Endodermal cell (in vitro differentiated cells): ENCODE measurements around the gene CPSF6. TPM values are rescaled to one million over a fixed set of nuclear protein-coding genes. Genes with fewer than 3 reads are reported as not detected.

Experiments
- DNase-seq: peaks from one replicate; pipeline ENCODE4 v3.0.0-alpha.2; 2017
- H3K27ac ChIP-seq: 2 replicates; pipeline ENCODE4 v1.5.1; 2013; ENCODE audit warnings: mild to moderate bottlenecking, low read depth, low read length, moderate library complexity
- H3K27me3 ChIP-seq: 2 replicates; pipeline ENCODE4 v1.6.1; 2013; ENCODE audit warnings: mild to moderate bottlenecking, low read length, moderate library complexity; ENCODE audit not compliant: insufficient read depth, control insufficient read depth, poor library complexity, severe bottlenecking
- H3K36me3 ChIP-seq: 2 replicates; pipeline ENCODE4 v1.7.0; 2013; ENCODE audit warnings: mild to moderate bottlenecking, low read length, moderate library complexity; ENCODE audit not compliant: control insufficient read depth, insufficient read depth
- H3K4me1 ChIP-seq: one replicate; pipeline ENCODE4 v1.7.0; 2013; ENCODE audit warnings: low read length; ENCODE audit not compliant: control insufficient read depth, insufficient read depth
- H3K4me3 ChIP-seq: 2 replicates; pipeline ENCODE4 v1.5.1; 2013; ENCODE audit warnings: mild to moderate bottlenecking, low read length, moderate library complexity
- H3K9ac ChIP-seq: 2 replicates; pipeline ENCODE4 v1.6.1; 2013; ENCODE audit warnings: mild to moderate bottlenecking, low read length, moderate library complexity; ENCODE audit not compliant: poor library complexity, severe bottlenecking; ENCODE audit errors: extremely low read depth
- H3K9me3 ChIP-seq: 2 replicates; pipeline ENCODE4 v1.6.1; 2013; ENCODE audit warnings: mild to moderate bottlenecking, low read length, moderate library complexity; ENCODE audit not compliant: control insufficient read depth
- H3K27ac Mint-ChIP-seq: 2 replicates; pipeline ENCODE4 v1.8.0; 2020; ENCODE audit warnings: mixed read lengths
- H3K27me3 Mint-ChIP-seq: 2 replicates; pipeline ENCODE4 v1.8.0; 2021; ENCODE audit warnings: mild to moderate bottlenecking, mixed read lengths; ENCODE audit not compliant: insufficient read depth
- H3K36me3 Mint-ChIP-seq: 2 replicates; pipeline ENCODE4 v1.8.0; 2020; ENCODE audit warnings: low read depth, mixed read lengths
- H3K4me1 Mint-ChIP-seq: 2 replicates; pipeline ENCODE4 v1.8.0; 2020; ENCODE audit warnings: mixed read lengths
- H3K4me3 Mint-ChIP-seq: 2 replicates; pipeline ENCODE4 v1.8.0; 2020; ENCODE audit warnings: mild to moderate bottlenecking, moderate library complexity, mixed read lengths
- H3K9me3 Mint-ChIP-seq: 2 replicates; pipeline ENCODE4 v1.8.0; 2020; ENCODE audit warnings: mild to moderate bottlenecking, mixed read lengths
- CTCF ChIP-seq: fragments of 200-600 bp; sonication (generic); conservative IDR thresholded peaks from 2 replicates; pipeline ENCODE4 v1.5.0; 2021; ENCODE audit warnings: antibody characterized with exemption, mild to moderate bottlenecking
- WGBS, 2 experiments: methylation state at CpG; one replicate each; pipeline versions ENCODE4 v1.1.5 to v1.1.7; 2013; ENCODE audit warnings: missing lambda C conversion rate in 2 of 2, mixed read lengths in 1 of 2; ENCODE audit not compliant: insufficient coverage in 1 of 2, insufficient read length in 1 of 2; 5-methylcytosine and 5-hydroxymethylcytosine counted together
- total RNA-seq, 2 donors: library from RNA; stranded (reverse); fragmentation: NEBNext Ultra II Directional in 1 of 2; extraction: Animal tissue kit (Norgen Biotek cat#: 25700) in 1 of 2; gene quantifications; 2 replicates in 1 of 2; 3 replicates in 1 of 2; pipeline ENCODE4 v1.2.1, GENCODE V29; 2021

CPSF6 gene
- total RNA-seq, 2 donors from 2014 or later: 115 to 139 TPM

DNA sequence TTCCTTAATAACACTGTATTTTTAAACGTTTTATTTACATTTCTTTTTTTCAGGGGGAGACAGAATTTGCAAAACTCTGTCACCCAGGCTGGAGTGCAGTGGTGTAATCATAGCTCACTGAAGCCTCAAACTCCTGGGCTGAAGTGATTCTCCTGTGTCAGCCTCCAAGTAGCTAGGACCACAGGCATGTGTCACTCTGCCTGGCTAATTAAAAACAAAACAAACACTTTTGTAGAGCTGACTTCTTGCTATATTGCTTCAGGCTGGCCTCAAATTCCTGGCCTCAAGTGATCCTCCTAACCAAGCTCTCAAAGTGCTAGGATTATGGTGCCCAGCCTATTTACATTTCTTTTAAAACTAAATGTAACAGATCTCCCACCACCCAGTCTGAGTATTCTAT is 12.7 kb downstream of the CPSF6 start:
- no peaks in the 10 kb centered on the region for H3K27me3 ChIP-seq
- peaks cover 82% of the 10 kb centered on the region for H3K36me3 ChIP-seq
- Mint-ChIP-seq H3K27me3 (no peaks in the 10 kb centered on the region), H3K27ac (no peak overlapping the region), H3K9me3 (peaks cover 2% of the 10 kb centered on the region), H3K36me3 (peaks cover 52% of the 10 kb centered on the region), H3K4me1 (peaks cover 13% of the 10 kb centered on the region), H3K4me3 (no peak overlapping the region)
- no peaks in the 10 kb centered on the region for H3K4me1 ChIP-seq
- 50 to 55% methylated on average over 1 of the region's 1 CpG for whole genome bisulfite sequencing, 2 experiments
- no peak for DNase-seq
- no peak overlapping the region for H3K27ac ChIP-seq
- no peak for TF ChIP-seq CTCF
- H3K4me3 ChIP-seq: no peak overlapping the region
- peaks cover 9% of the 10 kb centered on the region for H3K9me3 ChIP-seq
- no peak overlapping the region for H3K9ac ChIP-seq

- H3K27ac Mint-ChIP-seq: peak overlapping the region; percentile 67
- no peak overlapping the region for H3K27ac ChIP-seq
Measured at GRCh38 chr12:69254046-69254445, 14.7 kb downstream of the CPSF6 start.

GRCh38 chr12:69254862-69255261 is 15.5 kb downstream of the CPSF6 start:
- Mint-ChIP-seq H3K9me3 (no peaks in the 10 kb centered on the region), H3K27ac (no peak overlapping the region), H3K27me3 (no peaks in the 10 kb centered on the region), H3K4me3 (no peak overlapping the region), H3K4me1 (peaks cover 5% of the 10 kb centered on the region), H3K36me3 (peaks cover 55% of the 10 kb centered on the region)
- WGBS, 2 experiments: 92 to 98% methylated on average over 2 of the region's 2 CpGs
- DNase-seq: no peak
- Histone ChIP-seq H3K9ac (no peak overlapping the region), H3K27me3 (no peaks in the 10 kb centered on the region), H3K36me3 (peaks cover 89% of the 10 kb centered on the region), H3K4me1 (no peaks in the 10 kb centered on the region), H3K27ac (no peak overlapping the region), H3K9me3 (no peaks in the 10 kb centered on the region), H3K4me3 (no peak overlapping the region)
- TF ChIP-seq CTCF: no peak

More at GRCh38 chr12:69254046-69254445, 14.7 kb downstream of the CPSF6 start:
- Mint-ChIP-seq H3K4me1 (peaks cover 11% of the 10 kb centered on the region), H3K36me3 (peaks cover 53% of the 10 kb centered on the region), H3K4me3 (no peak overlapping the region), H3K27me3 (no peaks in the 10 kb centered on the region), H3K9me3 (peaks cover 2% of the 10 kb centered on the region)
- Histone ChIP-seq H3K4me1 (no peaks in the 10 kb centered on the region), H3K36me3 (peaks cover 87% of the 10 kb centered on the region), H3K4me3 (no peak overlapping the region), H3K9me3 (no peaks in the 10 kb centered on the region), H3K27me3 (no peaks in the 10 kb centered on the region), H3K9ac (no peak overlapping the region)
- TF ChIP-seq CTCF: peak; percentile 92
- no peak for DNase-seq
